ENCODE data around the gene NEK7.

- no peak for TF ChIP-seq CTCF (IDR thresholded peaks at IDR 0.05; ENCODE audit: insufficient read depth, low read length, poor library complexity, severe bottlenecking)
- no peak for TF ChIP-seq EZH2phosphoT487 (conservative IDR thresholded peaks at IDR 0.05; ENCODE audit: low read length)
Measured at GRCh38 chr1:198267921-198268320, 111.1 kb downstream of the NEK7 start.
